Esophagus squamous epithelium (tissue), 5 donors: ENCODE results near the gene SUGP1. TPM values are rescaled to one million over a fixed set of nuclear protein-coding genes. Genes with fewer than 3 reads are reported as not detected.

Experiments used
- DNase-seq: peaks from one replicate; lab custom pipeline; 2025; lab: John Stamatoyannopoulos, UW
- H3K27ac ChIP-seq, 4 donors: fragments of 200-600 bp; sonication (generic); one replicate each; pipeline ENCODE4 v1.5.1; 2016 to 2019; ENCODE audit warnings: mild to moderate bottlenecking in 1 of 4
- H3K27me3 ChIP-seq, 4 donors: fragments of 200-600 bp; sonication (generic); 1 replicate in 3 of 4; 2 replicates in 1 of 4; pipeline versions ENCODE4 v1.5.1 to v1.6.0; 2017 to 2021; ENCODE audit warnings: antibody characterized with exemption in 1 of 4
- H3K36me3 ChIP-seq, 3 donors: fragments of 200-600 bp; sonication (generic); one replicate each; pipeline ENCODE4 v1.5.1; 2016 to 2019
- H3K4me1 ChIP-seq, 3 donors: fragments of 200-600 bp; sonication (generic); one replicate each; pipeline ENCODE4 v1.5.1; 2017 to 2019
- H3K4me3 ChIP-seq, 4 donors: fragments of 200-600 bp; sonication (generic); 1 replicate in 3 of 4; 2 replicates in 1 of 4; pipeline ENCODE4 v1.5.1; 2016 to 2019; ENCODE audit warnings: mild to moderate bottlenecking in 2 of 4, moderate library complexity in 1 of 4
- H3K9me3 ChIP-seq, 3 donors: fragments of 200-600 bp; sonication (generic); one replicate each; pipeline ENCODE4 v1.5.1; 2016 to 2019
- POLR2A ChIP-seq, 4 donors: fragments of 450-650 bp; IDR thresholded peaks; one replicate each; pipeline ENCODE4 v1.6.1; 2017; ENCODE audit warnings: antibody characterized with exemption in 4 of 4, mild to moderate bottlenecking in 4 of 4, moderate library complexity in 3 of 4
- WGBS, 2 donors: methylation state at CpG; one replicate each; pipeline ENCODE4 v1.1.5; 2018; 5-methylcytosine and 5-hydroxymethylcytosine counted together
- intact Hi-C: fragments of 100-400 bp; cut with DNase I; formaldehyde crosslinking; loops from one replicate; pipeline ENCODE4 v1.15.0; 2022
- total RNA-seq, 4 donors: library from RNA; depleted of rRNA; stranded (reverse); fragments of >200 nt; gene quantifications; one replicate each; pipeline ENCODE4 v1.1.0, GENCODE V29; 2016
- TF ChIP-seq, protein P1 (sequence below), 6 experiments: fragments of 450-650 bp in 4 of 6; fragments of 200-600 bp in 2 of 6; sonication (generic) in 2 of 6; IDR thresholded peaks; one replicate each; pipeline ENCODE4 v1.5.1; 2016 to 2019; ENCODE audit warnings: antibody characterized with exemption in 6 of 6, mild to moderate bottlenecking in 4 of 6, moderate library complexity in 4 of 6
- donor health status: DM: yes; HTN: yes; CAD: no.

The SUGP1 gene, protein sequence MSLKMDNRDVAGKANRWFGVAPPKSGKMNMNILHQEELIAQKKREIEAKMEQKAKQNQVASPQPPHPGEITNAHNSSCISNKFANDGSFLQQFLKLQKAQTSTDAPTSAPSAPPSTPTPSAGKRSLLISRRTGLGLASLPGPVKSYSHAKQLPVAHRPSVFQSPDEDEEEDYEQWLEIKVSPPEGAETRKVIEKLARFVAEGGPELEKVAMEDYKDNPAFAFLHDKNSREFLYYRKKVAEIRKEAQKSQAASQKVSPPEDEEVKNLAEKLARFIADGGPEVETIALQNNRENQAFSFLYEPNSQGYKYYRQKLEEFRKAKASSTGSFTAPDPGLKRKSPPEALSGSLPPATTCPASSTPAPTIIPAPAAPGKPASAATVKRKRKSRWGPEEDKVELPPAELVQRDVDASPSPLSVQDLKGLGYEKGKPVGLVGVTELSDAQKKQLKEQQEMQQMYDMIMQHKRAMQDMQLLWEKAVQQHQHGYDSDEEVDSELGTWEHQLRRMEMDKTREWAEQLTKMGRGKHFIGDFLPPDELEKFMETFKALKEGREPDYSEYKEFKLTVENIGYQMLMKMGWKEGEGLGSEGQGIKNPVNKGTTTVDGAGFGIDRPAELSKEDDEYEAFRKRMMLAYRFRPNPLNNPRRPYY
- total RNA-seq: 10 to 100 TPM; 31.0 to 47.4 (median 32.3) TPM

DNA sequence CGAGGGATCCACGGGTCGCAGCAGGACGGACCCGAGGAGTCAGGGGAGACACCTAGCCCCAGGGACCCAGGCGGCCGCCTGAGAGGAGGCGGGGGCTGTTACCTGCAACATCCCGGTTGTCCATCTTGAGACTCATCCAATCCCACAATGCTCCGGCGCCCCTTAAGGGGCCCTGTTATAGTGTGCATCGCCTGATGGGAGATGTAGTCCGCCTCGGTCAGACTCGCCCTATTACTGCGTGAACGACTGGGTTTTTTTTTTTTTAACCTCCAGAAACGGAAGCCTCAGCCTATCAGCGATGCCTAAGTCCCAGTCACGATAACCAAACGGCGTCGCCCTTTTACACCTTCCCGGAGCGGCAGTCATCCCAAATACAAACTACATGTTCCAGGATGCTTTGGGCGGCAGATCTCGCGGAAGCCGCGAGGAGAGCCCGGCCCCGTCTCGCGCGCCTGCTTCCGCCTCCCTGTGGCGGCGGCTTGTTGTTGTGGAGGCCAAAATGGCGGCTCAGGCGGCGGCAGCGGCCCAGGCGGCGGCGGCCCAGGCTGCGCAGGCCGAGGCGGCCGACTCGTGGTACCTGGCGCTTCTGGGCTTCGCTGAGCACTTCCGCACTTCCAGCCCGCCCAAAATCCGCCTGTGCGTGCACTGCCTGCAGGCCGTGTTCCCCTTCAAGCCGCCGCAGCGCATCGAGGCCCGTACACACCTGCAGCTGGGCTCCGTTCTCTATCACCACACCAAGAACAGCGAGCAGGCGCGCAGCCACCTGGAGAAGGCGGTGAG is at the start of gene SUGP1, which contains the start of gene MAU2:
Gene SUGP1, minus strand, starts transcription at position 149 of the 780 bp plus-strand sequence. Its CDS starts 13 bp downstream, at position 136.
Gene MAU2, plus strand, starts transcription at position 469 of the 780 bp plus-strand sequence. Its CDS starts 31 bp downstream, at position 500.
- Histone ChIP-seq H3K4me3 (peak within 1 kb of the TSS; percentile 83 to 99 (median 88)), H3K27ac (peak within 1 kb of the TSS; percentile 94 to 98 (median 96)), H3K4me1 (peaks cover 21 to 54% (median 27%) of the 10 kb centered on the region in 3 donors), H3K36me3 (peaks cover 5 to 41% (median 10%) of the 10 kb centered on the region in 3 donors), H3K9me3 (no peaks in the 10 kb centered on the region), H3K27me3 (no peaks in the 10 kb centered on the region)
- WGBS, 2 donors: 0% methylated on average over 2 to 8 of the region's 67 CpGs
- intact Hi-C loops: no loop called here
- DNase-seq: peak; percentile 68
- TF ChIP-seq, protein P1, sequence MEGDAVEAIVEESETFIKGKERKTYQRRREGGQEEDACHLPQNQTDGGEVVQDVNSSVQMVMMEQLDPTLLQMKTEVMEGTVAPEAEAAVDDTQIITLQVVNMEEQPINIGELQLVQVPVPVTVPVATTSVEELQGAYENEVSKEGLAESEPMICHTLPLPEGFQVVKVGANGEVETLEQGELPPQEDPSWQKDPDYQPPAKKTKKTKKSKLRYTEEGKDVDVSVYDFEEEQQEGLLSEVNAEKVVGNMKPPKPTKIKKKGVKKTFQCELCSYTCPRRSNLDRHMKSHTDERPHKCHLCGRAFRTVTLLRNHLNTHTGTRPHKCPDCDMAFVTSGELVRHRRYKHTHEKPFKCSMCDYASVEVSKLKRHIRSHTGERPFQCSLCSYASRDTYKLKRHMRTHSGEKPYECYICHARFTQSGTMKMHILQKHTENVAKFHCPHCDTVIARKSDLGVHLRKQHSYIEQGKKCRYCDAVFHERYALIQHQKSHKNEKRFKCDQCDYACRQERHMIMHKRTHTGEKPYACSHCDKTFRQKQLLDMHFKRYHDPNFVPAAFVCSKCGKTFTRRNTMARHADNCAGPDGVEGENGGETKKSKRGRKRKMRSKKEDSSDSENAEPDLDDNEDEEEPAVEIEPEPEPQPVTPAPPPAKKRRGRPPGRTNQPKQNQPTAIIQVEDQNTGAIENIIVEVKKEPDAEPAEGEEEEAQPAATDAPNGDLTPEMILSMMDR (IDR thresholded peaks at IDR 0.05): peak in 5 of 6 experiments; percentile 34 to 58 (median 49)
- peak in 3 of 4 donors; percentile 8 to 53 (median 24) for TF ChIP-seq POLR2A (IDR thresholded peaks at IDR 0.05)

DNA sequence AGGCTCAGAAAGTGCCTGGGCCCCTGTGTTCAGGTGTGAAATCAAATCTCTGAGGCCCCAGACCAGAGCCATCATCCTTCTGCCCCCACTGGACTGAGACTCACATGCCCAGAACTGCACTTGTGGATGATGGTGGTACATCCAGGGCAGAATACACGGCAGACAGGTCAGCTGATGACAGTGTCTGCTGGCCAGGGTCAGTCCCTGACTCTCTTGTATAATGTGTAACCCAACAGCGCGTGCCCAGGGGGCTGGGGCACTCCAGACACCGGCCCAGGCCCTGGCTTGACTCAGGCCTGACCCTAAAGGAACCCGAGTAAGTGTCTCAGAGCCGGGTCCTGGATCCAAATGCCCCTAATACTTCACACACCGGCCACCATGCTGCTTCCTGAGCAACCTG is 47.8 kb upstream of the SUGP1 start:
- no peak overlapping the region for H3K27ac ChIP-seq
- DNase-seq: no peak
- WGBS, 2 donors: 63 to 81% methylated on average over 2 to 6 of the region's 7 CpGs
- intact Hi-C loops: loop anchor here (5.0 kb wide), 1 partner anchor 124 kb away; no protein-coding TSS in a partner anchor
- no peak overlapping the region for H3K4me3 ChIP-seq
- H3K27me3 ChIP-seq: no peaks in the 10 kb centered on the region
- H3K36me3 ChIP-seq: no peaks in the 10 kb centered on the region
- H3K4me1 ChIP-seq: peaks cover 7 to 39% (median 25%) of the 10 kb centered on the region in 3 donors
- TF ChIP-seq POLR2A (IDR thresholded peaks at IDR 0.05): no peak
- TF ChIP-seq, protein P1 (IDR thresholded peaks at IDR 0.05): no peak
- no peaks in the 10 kb centered on the region for H3K9me3 ChIP-seq

DNA sequence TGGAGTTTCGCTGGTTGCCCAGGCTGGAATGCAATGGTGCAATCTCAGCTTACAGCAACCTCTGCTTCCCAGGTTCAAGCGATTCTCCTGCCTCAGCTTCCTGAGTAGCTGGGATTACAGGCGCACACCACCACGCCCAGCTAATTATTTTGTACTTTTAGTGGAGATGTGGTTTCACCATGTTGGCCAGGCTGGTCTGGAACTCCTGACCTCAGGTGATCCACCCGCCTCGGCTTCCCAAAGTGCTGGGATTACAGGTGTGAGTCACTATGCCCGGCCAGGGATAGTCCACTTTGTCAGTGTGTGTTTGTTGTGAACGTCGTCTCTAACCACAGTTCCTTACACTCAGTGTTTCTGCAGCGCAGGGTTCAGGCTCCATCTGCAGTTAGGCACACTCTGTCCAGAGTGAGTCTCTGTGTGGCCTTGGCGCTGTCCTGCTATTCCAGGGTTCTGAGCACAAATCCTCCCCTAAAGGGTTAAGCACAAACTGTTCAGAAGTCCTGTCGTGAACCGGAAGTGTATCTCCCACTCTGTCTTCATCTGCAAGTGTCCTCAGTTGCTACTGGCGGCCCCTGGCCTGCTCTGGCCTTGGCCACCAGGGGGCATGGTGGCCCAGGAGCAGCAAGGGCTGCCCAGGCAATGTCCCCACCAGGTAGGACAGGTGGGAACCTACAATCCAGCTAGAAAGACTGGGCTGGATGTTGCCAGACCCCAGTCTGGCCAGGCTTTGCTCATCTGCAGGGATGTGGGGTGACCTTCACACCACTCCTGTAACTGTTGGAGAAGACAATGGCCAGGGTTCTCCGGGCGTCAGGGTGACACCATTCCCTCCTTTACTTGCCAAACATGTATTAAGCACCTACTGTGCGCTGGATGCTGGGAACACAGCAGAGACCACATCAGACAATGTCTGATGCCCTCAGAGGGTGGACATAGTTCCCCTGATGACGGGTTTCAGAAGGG is 46.4 kb upstream of the SUGP1 start:
- intact Hi-C loops: loop anchor here (5.0 kb wide), 1 partner anchor 126 kb away; no protein-coding TSS in a partner anchor
- Histone ChIP-seq H3K4me1 (peaks cover 7 to 30% (median 18%) of the 10 kb centered on the region in 3 donors), H3K27ac (peak overlapping the region; percentile 27 to 57 (median 49)), H3K27me3 (no peaks in the 10 kb centered on the region), H3K4me3 (peak overlapping the region in 1 of 4 donors; percentile 5), H3K36me3 (no peaks in the 10 kb centered on the region), H3K9me3 (no peaks in the 10 kb centered on the region)
- 43 to 67% methylated on average over 5 to 14 of the region's 18 CpGs for WGBS, 2 donors
- no peak for DNase-seq
- TF ChIP-seq, protein P1 (IDR thresholded peaks at IDR 0.05): peak; percentile 92 to 98 (median 96)
- no peak for TF ChIP-seq POLR2A (IDR thresholded peaks at IDR 0.05)

DNA sequence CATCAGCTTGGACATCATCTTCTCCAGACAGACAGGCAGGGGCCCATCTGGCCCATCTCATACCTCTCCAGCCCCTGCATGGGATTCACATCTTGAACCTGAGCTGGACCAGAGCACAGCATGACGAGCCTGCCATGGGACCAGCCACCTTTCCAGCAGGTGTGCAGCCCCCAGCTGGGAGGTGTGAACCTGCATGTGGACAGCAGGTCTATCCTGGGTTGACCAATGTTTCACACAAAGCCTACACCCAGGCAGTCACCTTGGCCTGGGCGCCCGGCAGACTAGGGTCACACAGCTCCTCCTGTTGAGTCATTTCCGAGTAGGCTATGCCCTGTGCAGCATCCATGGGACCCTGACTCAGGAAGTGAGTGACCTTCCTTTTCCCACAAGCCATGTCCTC is 41.8 kb upstream of the SUGP1 start:
- Histone ChIP-seq H3K27me3 (no peaks in the 10 kb centered on the region), H3K4me3 (no peak overlapping the region)

More for the DNA sequence above, 41.8 kb upstream of the SUGP1 start:
- peaks cover 0 to 24% (median 8%) of the 10 kb centered on the region in 3 donors for H3K36me3 ChIP-seq
- DNase-seq: no peak
- H3K4me1 ChIP-seq: peaks cover 10 to 41% (median 22%) of the 10 kb centered on the region in 3 donors
- intact Hi-C loops: no loop called here
- no peak for TF ChIP-seq POLR2A (IDR thresholded peaks at IDR 0.05)
- H3K27ac ChIP-seq: no peak overlapping the region
- H3K9me3 ChIP-seq: no peaks in the 10 kb centered on the region
- 93 to 100% methylated on average over 1 to 3 of the region's 4 CpGs for WGBS, 2 donors
